ENCODE measurements around the gene ADSS2. TPM values are rescaled to one million over a fixed set of nuclear protein-coding genes. Genes with fewer than 3 reads are reported as not detected.

ADSS2 gene
- total RNA-seq, 4 donors from 2014 or later = 39.4 to 59.3 (median 47.0) TPM

DNA sequence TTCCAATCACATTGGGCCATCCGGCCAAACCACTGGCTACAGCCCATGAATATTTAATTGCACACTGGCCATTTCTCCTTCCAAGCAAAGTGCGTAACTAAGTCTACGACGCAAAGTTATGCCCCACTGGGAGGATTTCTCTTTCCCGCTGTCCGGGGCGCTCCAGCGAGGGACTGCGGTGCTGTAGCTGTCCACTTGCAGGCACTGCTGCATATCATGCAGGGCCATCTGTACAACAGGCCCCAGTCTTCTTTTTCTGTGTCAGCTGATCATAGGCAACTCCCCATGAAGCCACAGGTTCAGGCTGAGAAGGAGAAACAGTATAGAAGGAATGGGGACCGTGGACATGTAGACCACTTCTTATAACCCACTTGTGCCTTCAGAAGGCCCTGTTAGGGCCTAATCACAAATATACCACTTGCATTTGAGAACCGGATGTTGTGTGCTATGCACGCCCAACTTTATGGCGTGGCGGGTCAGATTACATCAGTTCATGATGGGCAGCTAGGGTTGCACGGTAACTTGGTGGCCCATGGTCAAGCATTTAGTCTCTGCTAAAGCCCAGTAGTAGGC, 58.0 kb downstream of the ADSS2 start:
- TF ChIP-seq, protein P1, sequence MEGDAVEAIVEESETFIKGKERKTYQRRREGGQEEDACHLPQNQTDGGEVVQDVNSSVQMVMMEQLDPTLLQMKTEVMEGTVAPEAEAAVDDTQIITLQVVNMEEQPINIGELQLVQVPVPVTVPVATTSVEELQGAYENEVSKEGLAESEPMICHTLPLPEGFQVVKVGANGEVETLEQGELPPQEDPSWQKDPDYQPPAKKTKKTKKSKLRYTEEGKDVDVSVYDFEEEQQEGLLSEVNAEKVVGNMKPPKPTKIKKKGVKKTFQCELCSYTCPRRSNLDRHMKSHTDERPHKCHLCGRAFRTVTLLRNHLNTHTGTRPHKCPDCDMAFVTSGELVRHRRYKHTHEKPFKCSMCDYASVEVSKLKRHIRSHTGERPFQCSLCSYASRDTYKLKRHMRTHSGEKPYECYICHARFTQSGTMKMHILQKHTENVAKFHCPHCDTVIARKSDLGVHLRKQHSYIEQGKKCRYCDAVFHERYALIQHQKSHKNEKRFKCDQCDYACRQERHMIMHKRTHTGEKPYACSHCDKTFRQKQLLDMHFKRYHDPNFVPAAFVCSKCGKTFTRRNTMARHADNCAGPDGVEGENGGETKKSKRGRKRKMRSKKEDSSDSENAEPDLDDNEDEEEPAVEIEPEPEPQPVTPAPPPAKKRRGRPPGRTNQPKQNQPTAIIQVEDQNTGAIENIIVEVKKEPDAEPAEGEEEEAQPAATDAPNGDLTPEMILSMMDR (IDR thresholded peaks at IDR 0.05) = no peak
- TF ChIP-seq POLR2A (IDR thresholded peaks at IDR 0.05) = no peak
- 96% methylated on average over 15 of the region's 15 CpGs for WGBS, 2 donors
- DNase-seq (ENCODE audit: low spot score in 2 of 2) = no peak
- intact Hi-C loops (cut with DNase I; ENCODE audit: low total_unique reads) = no loop called here
- no peak overlapping the region for H3K4me3 ChIP-seq (ENCODE audit: low read depth, poor library complexity, severe bottlenecking)

DNA sequence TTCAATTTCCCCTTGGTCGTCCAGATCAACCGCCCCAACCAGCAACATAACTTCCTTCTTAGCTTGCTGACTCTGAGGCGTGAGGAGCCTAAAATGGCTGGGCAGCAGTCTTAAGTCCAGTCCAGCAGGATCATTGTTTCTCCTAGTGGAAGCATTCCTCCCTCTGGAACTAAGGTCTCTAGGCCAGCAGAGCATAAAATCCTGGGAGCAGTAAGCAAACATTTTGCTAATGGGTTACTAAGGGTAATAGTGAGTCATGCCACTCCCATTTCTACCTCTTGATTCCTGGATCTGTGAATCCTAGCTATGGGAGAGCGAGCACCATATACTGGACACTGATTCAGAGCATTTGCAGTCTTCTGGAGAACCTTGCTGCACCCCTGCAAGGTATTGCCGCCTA, 59.9 kb downstream of the ADSS2 start:
- intact Hi-C loops (cut with DNase I; ENCODE audit: low total_unique reads) = no loop called here
- H3K4me3 ChIP-seq (ENCODE audit: low read depth, poor library complexity, severe bottlenecking) = no peak overlapping the region
- 90 to 95% methylated on average over 5 of the region's 5 CpGs for WGBS, 2 donors
- DNase-seq (ENCODE audit: low spot score in 2 of 2) = no peak
- TF ChIP-seq POLR2A (IDR thresholded peaks at IDR 0.05) = no peak
- TF ChIP-seq, protein P1 (IDR thresholded peaks at IDR 0.05) = no peak

GRCh38 chr1:244388961-244389360, 62.7 kb downstream of the ADSS2 start:
- no peak for DNase-seq (ENCODE audit: low spot score in 2 of 2)
- intact Hi-C loops (cut with DNase I; ENCODE audit: low total_unique reads) = no loop called here
- TF ChIP-seq, protein P1 (IDR thresholded peaks at IDR 0.05) = no peak
- no peak for TF ChIP-seq POLR2A (IDR thresholded peaks at IDR 0.05)
- WGBS, 2 donors = 75 to 77% methylated on average over 7 of the region's 7 CpGs
- H3K4me3 ChIP-seq (ENCODE audit: low read depth, poor library complexity, severe bottlenecking) = no peak overlapping the region

DNA sequence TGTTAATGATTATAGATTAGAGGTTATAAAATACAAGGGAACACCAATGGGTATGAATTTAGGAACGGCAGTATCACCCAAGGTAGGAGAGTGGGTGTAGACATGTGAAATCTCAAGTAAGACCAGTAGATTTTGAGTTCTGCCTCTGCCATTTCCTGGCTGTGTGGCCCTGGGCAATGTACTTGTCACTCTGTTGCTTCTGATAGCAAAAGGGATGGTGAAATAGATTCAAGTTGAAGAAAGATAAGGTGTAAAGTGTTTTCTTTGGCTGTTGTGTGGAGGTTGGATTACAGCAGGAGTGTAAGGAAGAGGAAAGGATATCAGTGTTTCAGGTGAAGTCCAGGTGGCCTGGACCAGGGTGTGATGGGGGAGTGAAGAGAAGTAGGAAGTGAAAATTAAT, 64.3 kb downstream of the ADSS2 start:
- TF ChIP-seq, protein P1 (IDR thresholded peaks at IDR 0.05) = no peak
- no peak for TF ChIP-seq POLR2A (IDR thresholded peaks at IDR 0.05)
- H3K4me3 ChIP-seq (ENCODE audit: low read depth, poor library complexity, severe bottlenecking) = no peak overlapping the region
- intact Hi-C loops (cut with DNase I; ENCODE audit: low total_unique reads) = no loop called here
- no peak for DNase-seq (ENCODE audit: low spot score in 2 of 2)
- WGBS, 2 donors = 90 to 93% methylated on average over 1 of the region's 1 CpG

DNA sequence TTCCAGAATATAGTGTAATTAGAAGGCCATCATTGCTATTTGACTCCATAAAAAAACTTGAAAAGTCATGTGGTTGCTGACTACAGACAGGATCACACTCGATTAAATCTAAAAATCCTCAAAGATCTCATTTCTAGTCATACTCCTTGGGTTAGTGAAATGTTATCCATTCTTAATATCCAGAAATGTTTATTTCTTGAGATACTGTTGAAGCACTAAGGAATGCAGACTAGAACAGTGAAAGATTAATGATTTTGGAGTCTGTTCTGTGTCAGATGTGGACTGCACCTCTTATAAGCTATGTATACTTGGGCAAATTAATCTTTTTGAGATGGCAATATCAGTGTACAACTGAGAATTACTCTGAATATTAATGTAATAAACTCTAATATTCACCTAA, 65.1 kb downstream of the ADSS2 start:
- 97 to 100% methylated on average over 1 of the region's 1 CpG for WGBS, 2 donors
- intact Hi-C loops (cut with DNase I; ENCODE audit: low total_unique reads) = no loop called here
- DNase-seq (ENCODE audit: low spot score in 2 of 2) = no peak
- no peak for TF ChIP-seq POLR2A (IDR thresholded peaks at IDR 0.05)
- TF ChIP-seq, protein P1 (IDR thresholded peaks at IDR 0.05) = no peak
- no peak overlapping the region for H3K4me3 ChIP-seq (ENCODE audit: low read depth, poor library complexity, severe bottlenecking)

DNA sequence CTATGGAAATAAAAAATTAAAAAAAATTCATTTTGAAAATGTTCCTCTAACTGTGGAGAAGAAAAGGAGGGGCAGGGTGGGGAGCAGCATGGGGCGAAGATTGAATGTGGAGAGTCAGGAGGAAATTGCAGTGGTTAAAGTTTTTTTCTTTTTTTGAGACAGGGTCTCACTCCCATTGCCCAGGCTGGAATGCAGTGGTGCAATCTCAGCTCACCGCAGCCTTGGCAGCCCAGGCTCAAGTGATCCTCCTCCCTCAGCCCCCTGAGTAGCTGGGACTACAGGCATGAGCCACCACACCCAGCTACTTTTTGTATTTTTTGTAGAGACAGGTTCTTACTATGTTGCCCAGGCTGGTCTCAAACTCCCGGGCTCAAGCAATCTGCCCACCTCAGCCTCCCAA, 67.6 kb downstream of the ADSS2 start:
- 79 to 85% methylated on average over 3 of the region's 3 CpGs for WGBS, 2 donors
- DNase-seq (ENCODE audit: low spot score in 2 of 2) = no peak
- no peak overlapping the region for H3K4me3 ChIP-seq (ENCODE audit: low read depth, poor library complexity, severe bottlenecking)
- intact Hi-C loops (cut with DNase I; ENCODE audit: low total_unique reads) = no loop called here
- TF ChIP-seq POLR2A (IDR thresholded peaks at IDR 0.05) = no peak
- TF ChIP-seq, protein P1 (IDR thresholded peaks at IDR 0.05) = no peak
